ENCODE measurements around the gene MESD.

The MESD gene

GRCh38 chr15:80937718-80938117, 51.9 kb downstream of the MESD start:
- DNase-seq (ENCODE audit: low read depth) = no peak

GRCh38 chr15:80936288-80937078, 53.1 kb downstream of the MESD start:
- no peak for DNase-seq (ENCODE audit: low read depth)

- DNase-seq (ENCODE audit: low read depth) = no peak
Measured at GRCh38 chr15:80934761-80935221, 54.8 kb downstream of the MESD start.

- no peak for DNase-seq (ENCODE audit: low read depth)
Measured at GRCh38 chr15:80932989-80933388, 56.6 kb downstream of the MESD start.

- no peak for DNase-seq (ENCODE audit: low read depth)
Measured at GRCh38 chr15:80932513-80932815, 57.2 kb downstream of the MESD start.

GRCh38 chr15:80931721-80932512, 57.7 kb downstream of the MESD start:
- no peak for DNase-seq (ENCODE audit: low read depth)

- DNase-seq (ENCODE audit: low read depth) = no peak
Measured at GRCh38 chr15:80931191-80931590, 58.4 kb downstream of the MESD start.

- DNase-seq (ENCODE audit: low read depth) = no peak
Measured at GRCh38 chr15:80929689-80930088, 59.9 kb downstream of the MESD start.

GRCh38 chr15:80929225-80929624, 60.4 kb downstream of the MESD start:
- no peak for DNase-seq (ENCODE audit: low read depth)

GRCh38 chr15:80926126-80926525, 63.5 kb downstream of the MESD start:
- no peak for DNase-seq (ENCODE audit: low read depth)

GRCh38 chr15:80925597-80926059, 64.0 kb downstream of the MESD start:
- DNase-seq (ENCODE audit: low read depth) = no peak

- no peak for DNase-seq (ENCODE audit: low read depth)
Measured at GRCh38 chr15:80924278-80924677, 65.3 kb downstream of the MESD start.

GRCh38 chr15:80923668-80924067, 66.0 kb downstream of the MESD start:
- no peak for DNase-seq (ENCODE audit: low read depth)

GRCh38 chr15:80921736-80922410, 67.7 kb downstream of the MESD start:
- no peak for DNase-seq (ENCODE audit: low read depth)

- DNase-seq (ENCODE audit: low read depth) = no peak
Measured at GRCh38 chr15:80920271-80920699, 69.3 kb downstream of the MESD start.

- DNase-seq (ENCODE audit: low read depth) = no peak
Measured at GRCh38 chr15:80918196-80918783, 71.3 kb downstream of the MESD start.

GRCh38 chr15:80916056-80916455, 73.6 kb downstream of the MESD start:
- no peak for DNase-seq (ENCODE audit: low read depth)

GRCh38 chr15:80915472-80915871, 74.1 kb downstream of the MESD start:
- no peak for DNase-seq (ENCODE audit: low read depth)

- DNase-seq (ENCODE audit: low read depth) = no peak
Measured at GRCh38 chr15:80913541-80913940, 76.1 kb downstream of the MESD start.

GRCh38 chr15:80912673-80913072, 76.9 kb downstream of the MESD start:
- no peak for DNase-seq (ENCODE audit: low read depth)

GRCh38 chr15:80911821-80912220, 77.8 kb downstream of the MESD start:
- DNase-seq (ENCODE audit: low read depth) = no peak

GRCh38 chr15:80906159-80906766, 83.4 kb downstream of the MESD start:
- no peak for DNase-seq (ENCODE audit: low read depth)
